Measurements from ENCODE around the gene ALPK1.
"Not testable (repeated sequence)": the region's sequence is repeated elsewhere in the genome, so short reads cannot be mapped to it uniquely, and the experiment has no call there.

Gene ALPK1

DNA sequence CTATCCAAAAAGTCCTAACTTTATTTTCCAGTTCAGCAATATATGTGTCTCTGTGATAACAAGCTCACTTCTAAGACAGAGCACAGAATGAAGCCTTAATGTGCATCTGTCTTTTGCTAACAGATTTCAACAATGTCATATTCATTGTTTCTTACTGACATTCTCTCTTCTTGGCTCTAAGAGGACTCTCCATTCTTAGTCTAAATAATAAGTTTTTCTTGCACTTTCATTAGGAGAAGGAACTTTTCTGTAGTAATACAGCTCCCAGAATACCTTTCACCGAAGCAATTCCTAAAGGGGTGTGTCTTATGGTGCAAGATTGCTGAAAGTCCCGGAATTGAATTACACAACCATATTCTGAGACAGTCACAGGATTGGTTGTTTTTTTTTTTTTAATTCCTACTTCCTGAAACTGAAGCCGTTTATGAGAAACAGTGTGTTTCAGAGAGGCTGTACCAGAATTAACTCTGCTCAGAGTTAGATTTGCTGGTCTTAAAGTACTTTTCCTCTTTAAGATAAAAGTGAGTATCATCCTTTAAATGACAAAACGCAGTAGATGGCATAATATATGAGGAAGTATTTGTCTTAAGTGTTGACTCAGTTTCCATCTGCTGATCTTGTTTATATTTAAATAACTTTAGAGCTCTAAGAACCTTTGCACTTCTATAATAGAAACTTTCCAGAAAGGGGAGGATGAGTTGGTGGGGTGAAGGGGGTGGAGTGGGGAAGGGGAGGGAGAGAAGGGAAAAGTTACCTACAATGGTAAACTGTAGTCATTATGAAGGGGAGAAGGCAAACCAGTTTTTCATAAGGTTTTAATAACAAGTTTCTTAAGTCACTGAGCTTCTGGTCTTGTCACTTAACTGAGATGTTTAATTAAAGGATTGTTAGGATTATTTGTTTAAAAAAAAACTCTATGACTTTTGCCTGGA lies at the start of gene ALPK1:
Gene ALPK1 (plus strand): TSS at position 421 of the 932 bp plus-strand sequence.
- peak; percentile 9 for DNase-seq

DNA sequence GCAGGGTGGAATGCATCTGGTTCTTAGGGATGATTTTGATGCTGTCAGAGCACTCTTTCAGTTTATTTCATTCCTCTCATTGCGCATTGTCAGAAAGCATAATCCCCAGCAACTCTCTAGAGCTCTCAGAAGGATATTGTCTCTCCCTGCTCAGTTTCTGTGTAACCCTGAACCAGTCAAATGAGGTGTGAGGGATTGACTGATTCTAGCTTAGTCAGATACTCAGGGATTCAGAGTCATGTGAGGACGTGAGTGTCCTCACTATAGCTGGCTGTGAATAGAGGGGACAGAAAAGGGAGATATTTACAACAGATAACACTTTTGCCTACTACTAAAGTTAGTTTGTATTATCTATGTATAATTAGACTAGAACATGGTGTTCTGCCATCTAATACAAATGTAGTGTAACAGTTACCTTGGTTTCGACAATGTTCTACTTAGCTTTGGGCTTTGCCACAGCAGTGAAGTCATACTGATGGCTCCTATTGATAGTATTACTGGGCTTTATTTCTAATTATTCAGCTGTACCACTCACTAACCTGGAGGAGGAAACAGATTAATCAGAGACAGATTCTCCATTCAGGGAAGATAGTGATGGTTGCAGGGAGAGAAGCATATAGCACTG lies 46.0 kb upstream of the ALPK1 start:
- DNase-seq, result no peak

DNA sequence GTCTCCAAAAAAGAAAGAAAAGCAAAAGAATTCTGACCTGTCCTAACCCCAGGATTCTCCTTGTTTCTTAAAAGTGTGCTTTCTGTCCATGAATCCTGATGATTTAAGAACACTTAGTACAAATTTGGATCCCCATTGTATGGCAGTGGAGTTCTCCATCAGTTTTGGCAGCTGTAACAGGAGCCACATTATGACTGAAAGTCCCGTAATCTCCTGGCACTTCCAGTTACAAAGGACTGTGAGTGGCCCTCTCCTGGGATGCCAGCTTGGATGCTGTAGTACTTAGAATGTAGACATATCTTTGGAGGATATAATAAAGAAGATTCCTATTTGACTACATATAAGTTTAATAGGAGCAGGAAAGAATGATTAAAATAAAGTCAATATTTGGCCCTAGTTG lies 44.9 kb upstream of the ALPK1 start:
- DNase-seq, result no peak

DNA sequence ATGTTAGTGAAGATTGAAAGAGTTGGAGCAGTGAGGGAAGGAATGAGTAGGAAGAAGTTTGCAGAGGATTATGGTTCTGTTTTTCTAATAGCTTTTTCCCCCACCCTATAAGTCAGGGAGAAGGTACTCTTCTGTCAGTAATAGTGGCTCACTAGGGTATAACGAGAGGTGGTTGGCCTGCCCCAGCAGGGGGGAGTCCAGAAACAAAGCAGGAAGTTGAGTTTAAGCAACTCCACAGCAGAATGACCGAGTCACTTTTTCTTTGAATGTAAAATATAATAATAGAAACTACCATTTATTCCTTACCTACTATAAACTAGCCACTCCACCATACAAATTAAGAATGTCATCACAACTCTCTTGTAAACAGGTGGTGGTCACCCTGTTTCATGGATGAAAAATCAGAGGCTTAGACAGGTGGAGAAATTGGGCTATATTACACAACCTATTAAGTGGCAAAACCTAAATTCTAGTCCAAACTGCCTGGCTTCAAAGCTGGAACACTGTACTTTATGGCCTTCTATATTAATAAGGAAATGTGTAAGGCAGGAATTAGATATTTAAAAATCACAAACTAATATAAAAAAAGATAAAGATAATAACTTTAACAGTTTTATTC lies 43.7 kb upstream of the ALPK1 start:
- DNase-seq, result no peak

DNA sequence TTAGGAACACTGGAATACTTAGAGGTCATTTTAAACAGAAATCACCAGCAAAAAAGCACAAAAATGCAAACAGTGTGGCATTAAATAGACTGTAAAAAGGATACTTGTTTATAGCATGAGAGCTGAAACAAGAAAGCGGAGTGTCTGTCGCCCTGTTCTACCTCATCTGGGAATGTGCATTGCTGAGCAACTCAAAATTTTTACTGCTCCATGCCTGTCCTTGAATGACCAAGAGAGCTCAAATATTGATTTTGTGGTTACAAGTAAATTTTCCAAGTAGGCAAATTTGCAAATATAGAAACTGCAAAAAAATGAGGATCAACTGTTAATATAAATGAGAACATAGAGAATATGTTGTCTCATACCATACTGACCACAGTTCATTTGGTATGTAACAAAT lies 40.1 kb upstream of the ALPK1 start:
- no peak for DNase-seq

DNA sequence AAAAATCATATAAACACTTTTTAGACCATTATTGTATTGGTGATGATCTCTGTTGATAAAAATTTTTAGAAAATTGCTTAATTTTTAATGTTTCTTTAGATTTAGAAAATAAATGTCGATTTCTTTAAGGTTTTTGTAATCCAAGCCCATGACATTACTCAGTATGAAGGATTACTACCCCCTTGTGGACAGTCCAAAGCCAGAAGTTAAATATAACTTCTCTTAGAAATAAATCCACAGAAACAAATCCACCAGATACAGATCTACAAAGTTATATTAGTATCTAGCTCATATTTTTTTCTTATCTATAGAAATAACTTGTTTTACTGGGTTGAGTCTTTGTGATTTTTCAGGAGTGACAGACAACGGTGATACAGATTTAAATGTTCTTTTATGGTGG lies 30.3 kb upstream of the ALPK1 start:
- no peak for DNase-seq

DNA sequence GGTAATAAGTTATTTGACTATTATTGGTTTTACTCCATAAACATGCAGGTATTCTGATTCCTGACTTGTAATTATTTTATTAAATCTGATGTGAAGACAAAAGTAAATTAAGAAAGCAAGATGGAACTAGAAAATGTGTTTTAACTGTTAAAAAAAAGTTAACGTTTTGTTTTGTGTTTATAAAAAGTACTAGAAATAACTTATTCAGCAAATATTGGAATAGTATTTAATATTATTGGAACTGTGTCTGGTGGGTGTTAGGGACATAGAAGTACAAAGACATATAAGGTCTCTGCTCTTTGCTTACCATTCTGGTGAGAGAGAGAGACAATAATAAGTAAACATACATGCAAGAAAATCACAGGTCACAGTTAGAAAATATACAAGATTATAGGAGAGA lies 27.1 kb upstream of the ALPK1 start:
- no peak for DNase-seq

DNA sequence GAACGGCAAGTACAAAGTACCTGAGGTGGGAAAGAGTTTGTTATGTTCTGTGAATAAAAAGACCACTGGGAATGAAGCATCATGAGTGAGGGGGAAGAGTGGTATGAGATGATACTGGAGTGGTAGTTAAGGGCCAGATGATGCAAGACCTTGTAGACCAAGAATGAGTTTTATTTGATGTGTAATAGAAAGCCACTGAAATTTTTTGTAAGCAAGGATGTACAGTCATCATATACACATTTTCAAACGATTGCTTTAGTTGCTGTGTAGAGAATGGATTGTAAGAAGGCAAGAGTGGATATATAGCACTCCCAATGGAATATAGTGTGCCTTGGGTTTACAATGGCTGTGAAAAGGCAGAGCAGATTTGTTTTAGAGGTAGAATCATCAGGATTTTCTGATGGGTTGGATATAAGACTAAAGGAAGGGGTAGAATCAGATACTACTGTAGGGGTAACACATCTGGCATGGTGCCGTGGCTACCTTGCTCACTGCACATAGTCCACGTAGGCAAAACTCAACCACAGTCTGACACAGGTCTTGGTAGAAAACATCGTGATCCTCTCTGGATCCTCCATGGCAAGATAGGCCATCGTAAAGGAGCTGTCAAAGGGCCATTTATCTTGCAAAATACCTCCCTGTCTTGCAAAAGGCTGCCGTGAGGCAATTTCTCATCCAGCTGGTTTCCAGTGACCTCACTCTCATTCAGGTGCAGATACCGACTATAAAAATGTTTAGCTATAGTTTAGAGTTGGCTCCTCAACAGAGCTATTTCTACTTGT lies 26.3 kb upstream of the ALPK1 start:
- DNase-seq, result no peak

DNA sequence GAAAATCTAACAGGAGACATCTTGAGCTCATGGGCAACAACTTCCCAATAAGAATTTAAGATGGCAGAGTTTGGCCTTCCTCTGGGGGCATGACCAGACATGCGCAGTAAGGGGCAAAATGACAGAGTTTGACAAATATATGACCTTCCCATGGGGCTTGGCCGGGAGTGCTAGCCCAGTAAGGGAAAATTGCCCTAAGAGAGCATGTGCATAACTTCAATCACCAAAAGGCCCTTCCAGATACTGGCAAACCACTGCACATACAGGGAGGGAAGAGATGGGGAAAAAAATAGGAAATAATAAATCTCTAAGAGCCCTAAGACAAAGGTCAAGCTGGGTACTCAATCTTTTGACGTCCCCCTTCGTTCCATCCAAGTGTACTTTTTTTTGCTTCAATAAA lies 24.9 kb upstream of the ALPK1 start:
- no peak for DNase-seq

DNA sequence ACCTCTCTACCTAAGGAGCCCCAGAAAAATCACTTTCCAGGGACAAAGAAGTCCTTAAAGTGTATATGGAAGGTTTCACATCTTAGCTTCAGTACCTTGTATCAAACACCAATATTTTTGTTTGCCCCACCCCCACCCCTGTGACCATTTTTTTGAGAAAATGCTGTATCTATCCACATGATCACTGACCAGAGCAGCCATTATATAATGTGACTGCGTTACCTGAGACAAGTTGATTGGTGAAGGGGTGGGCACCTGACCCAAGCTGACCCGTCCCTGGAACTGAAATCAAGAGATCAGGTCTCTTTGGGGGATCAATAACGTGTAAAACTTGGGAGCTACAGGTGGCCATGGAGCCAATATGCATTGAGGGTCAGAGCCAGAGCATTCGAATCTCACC lies 22.2 kb upstream of the ALPK1 start:
- no peak for DNase-seq

DNA sequence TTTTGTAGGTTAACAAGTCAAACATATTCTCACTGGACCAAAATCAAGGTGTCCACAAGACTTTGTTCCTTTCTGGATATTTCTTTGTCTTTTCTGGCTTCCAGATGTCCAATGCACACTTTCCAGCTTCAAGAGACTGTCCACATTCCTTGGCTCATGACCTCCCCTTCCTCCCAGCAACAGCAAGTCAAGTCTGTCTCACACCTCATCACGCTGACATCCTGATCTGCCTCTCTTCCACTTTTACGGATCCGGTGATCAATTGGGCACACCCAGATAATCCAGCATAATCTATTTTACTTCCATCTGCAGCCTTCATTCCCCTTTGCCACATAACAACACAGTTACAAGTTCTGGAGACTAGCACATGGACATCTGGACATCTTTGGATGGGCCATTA lies 21.1 kb upstream of the ALPK1 start:
- DNase-seq, result no peak

DNA sequence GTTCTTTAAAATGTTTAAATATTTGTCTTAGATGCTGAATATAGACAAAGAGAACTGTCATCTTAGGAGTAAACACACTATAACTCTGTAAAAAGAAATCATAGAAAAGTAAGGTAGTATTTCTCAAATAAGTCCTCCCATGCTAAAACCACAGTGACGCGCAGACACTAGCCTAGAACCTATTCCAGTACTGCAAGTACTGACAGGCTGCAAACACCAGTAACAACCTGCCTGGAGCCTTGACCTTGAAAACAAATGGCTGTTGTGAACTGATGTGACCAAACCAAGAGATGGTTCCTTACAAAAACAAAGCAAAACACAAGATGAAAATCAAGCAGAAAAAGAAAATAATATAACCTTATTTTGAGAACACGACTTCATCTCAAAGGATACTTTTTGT lies 19.9 kb upstream of the ALPK1 start:
- DNase-seq, result no peak

DNA sequence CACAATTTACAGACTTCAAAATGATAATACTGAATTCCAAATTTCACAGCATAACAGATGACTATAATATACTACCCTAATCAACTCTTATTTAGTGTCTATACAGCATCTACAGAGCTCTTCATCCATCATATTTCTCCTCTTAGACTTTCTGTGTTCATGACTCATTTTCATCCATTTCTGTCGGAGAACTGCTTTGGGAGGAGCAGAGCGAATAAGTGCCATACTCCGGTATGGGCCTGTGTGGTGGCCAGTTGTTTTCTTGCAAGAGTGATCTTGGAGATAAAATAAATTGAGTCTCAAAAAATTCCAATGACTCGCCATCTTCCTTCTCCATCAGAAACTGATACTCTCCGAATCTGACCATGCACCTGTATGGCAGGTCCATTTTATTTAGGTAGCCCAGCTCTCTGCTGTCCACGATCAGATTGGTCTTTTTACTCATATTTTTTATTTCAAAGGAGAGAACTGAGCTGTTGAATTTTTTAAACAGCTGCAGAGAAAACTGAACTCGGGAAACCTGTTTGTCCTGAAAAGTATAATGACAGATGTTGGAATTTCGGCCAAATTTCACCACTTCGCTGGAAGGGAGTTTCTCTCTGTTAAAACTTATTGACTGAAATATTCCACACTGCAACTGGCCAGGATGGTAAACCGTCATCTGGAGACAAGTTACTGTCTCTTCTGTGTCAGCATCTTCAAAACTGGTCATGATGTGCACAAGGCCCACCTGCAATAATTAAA lies 19.3 kb upstream of the ALPK1 start:
- DNase-seq, result no peak

DNA sequence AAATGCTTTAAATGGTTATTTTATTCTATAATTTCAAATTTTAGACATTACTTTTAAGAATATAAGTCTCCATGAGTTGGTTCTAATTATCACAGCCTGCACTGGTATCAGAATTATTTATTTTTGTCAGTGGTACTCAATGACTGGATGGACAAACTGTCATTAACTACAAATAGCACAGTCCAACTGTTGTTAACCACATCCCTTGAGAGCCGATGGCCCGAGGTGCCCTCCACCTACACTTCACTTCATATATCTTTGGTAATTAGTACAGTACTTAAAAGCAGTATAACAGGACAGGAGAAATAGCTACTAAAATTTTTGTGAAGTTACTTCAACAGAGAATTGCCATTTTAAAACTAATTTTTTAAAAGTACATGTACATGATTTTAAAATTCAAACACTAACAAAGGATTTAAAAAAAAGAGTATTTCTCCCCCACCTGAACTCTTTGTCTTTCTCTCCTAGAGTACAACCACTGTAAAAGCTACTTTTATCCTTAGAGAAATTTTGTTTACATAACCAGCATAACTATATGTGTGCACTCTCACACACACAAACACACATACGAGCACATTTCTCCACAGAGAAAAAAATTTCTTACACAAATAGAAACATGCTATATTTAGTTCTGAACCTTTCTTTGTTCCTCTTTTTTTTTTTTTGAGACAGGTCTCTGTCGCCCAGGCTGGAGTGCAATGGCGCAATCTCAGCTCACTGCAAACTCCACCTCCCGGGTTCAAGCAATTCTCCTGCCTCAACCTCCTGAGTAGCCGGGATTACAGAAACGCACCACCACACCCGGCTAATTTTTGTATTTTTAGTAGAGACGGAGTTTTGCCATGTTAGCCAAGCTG lies 17.9 kb upstream of the ALPK1 start:
- no peak for DNase-seq

DNA sequence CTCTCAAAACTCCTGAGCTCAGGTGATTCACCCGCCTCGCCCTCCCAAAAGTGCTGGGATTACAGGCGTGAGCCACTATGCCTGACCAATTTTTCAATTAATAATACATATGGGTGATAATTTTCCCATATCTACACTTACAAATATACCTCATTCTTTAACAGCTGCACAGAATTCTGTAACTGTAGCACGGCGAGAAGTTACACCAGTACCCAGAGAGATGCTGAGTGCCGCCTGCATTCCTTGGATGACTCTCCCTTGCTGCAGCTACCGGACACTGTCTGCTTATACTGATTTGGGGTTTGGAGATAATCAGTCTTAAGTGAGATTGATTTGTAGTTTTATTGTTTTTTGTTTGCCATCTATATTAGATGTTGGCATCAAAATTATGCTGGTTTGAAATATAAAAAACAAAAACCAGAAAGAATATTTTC lies 17.3 kb upstream of the ALPK1 start:
- DNase-seq, result no peak

DNA sequence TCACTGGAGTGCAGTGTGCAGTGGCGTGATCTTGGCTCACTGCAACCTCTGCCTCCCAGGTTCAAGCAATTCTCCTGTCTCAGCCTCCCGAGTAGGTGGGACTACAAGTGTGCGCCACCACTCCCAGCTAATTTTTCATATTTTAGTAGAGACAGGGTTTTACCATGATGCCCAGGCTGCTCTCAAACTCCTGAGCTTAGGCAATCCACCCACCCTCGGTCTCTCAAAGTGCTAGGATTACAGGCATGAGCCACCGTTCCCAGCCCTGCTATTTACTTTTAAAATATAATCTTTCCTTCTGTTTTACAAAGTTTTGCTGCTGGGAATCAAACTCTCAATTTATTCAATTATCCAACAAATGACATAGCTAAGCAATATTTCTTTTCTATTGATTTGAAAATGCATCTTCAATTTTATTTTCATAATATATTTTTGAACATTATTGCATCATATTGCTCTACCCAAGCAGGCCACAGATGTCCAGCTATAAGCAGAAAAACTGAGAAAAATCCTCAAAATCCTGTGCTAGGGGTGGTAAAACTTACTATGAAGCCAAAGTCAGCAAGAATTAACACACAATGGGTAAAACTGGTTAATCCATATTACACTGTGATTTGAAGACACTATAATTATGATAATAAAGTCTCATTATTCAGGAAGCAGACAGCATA lies 16.6 kb upstream of the ALPK1 start:
- DNase-seq, result no peak

DNA sequence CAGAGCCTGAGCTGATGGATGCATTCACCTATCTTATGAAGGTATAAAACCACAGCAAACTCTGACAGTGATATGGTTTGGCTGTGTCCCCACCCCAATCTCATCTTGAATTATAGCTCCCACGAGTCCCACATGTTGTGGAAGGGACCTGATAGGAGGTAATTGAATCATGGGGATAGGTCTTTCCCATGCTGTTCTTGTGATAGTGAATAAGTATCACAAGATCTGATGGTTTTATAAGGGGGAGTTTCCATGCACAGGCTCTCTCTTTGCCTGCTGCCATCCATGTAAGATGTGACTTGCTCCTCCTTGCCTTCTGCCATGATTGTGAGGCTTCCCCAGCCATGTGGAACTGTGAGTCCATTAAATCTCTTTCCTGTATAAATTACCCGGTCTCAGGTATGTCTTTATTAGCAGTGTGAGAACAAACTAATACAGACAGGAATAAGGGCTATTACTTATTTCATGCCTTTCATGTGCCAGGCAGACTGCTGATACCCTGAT lies 15.2 kb upstream of the ALPK1 start:
- DNase-seq, result not testable (repeated sequence)

DNA sequence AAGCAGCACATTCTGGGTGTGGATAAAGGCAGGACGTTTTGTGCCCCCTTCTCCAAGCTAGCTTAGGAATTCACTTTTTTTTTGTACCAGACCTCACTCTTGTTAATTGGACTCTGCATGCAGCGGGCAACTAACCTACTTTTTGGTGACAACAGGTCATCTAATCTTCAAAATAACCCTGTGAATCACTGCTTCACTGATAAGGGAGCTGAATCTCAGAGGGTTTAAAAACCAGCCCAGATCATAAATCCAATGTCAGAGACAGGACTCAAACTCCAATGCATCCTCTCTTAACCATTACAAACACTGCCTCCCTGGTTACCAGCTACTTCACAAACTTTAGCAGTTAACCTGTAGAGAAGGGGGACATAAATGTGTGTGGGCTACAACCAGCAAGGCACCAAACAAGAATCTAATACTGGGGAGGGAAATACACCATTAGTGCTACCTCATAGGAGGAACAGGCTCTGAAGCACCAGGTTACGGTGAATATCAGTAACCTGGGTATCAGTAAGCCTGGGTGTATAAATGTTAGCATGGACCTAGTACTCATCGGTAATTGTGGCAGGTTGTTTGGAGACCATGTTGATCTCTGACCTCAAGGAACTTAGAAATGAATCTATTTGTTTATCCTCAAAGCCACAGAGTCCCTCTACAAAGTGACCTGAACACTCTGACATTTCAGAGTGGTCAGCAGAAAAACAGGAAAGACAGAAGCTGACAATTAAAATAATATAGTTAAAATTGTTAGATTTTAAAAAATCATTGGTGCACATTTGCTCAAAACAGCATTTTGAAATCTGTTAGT lies 14.1 kb upstream of the ALPK1 start:
- no peak for DNase-seq

DNA sequence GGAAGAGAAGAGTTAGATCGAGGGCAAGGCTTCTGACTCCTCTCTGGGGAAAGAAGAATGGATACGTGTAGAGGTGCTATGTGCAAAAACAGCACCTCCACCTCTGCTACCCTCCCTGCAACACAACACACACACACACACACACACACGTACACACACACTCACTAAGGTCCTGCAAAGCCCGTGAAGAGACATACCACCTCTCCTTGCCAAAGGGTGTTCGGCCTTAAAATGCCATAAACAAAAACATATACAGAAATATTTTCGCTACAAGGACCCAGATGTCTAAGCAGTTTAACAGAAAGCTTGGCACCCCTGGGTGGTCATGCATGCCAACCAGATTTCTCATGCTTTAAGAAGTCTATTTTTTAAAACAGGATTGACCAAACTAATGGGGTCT lies 13.0 kb upstream of the ALPK1 start:
- no peak for DNase-seq

Data from NCI-H2171 (cell line).